DND-41 (cell line): ENCODE data around the gene DOCK8.

Source experiments
- ATAC-seq: fragments of 200-7000 bp; cut with Tn5 transposase; 3 replicates; pipeline ENCODE4 v1.9.1; 2021; ENCODE audit warnings: low read depth; ENCODE audit not compliant: insufficient read depth
- DNase-seq: peaks from one replicate; pipeline ENCODE4 v3.0.0-alpha.2; 2020
- H2AFZ ChIP-seq: 2 replicates; pipeline ENCODE4 v1.6.0; 2012; ENCODE audit warnings: low read depth, low read length
- H3K27ac ChIP-seq: 2 replicates; pipeline ENCODE4 v1.5.1; 2012; ENCODE audit warnings: low read length, inconsistent platforms
- H3K27me3 ChIP-seq: fragments of 200-600 bp; sonication (generic); 2 replicates; pipeline ENCODE4 v1.6.0; 2012; ENCODE audit warnings: low read length, mild to moderate bottlenecking, inconsistent platforms; ENCODE audit not compliant: insufficient read depth, poor library complexity
- H3K36me3 ChIP-seq: 2 replicates; pipeline ENCODE4 v1.5.1; 2012; ENCODE audit warnings: low read length, inconsistent platforms; ENCODE audit not compliant: insufficient read depth
- H3K4me1 ChIP-seq: 2 replicates; pipeline ENCODE4 v1.5.1; 2012; ENCODE audit warnings: mild to moderate bottlenecking, low read length; ENCODE audit not compliant: insufficient read depth
- H3K4me2 ChIP-seq: 2 replicates; pipeline ENCODE4 v1.6.0; 2012; ENCODE audit warnings: mild to moderate bottlenecking, moderate library complexity, low read length, inconsistent platforms; ENCODE audit not compliant: insufficient read depth
- H3K4me3 ChIP-seq, 2 experiments: fragments of 200-600 bp in 1 of 2; shearing (Covaris generic) in 1 of 2; 2 replicates each; pipeline ENCODE4 v1.5.1; 2012 to 2016; ENCODE audit warnings: inconsistent platforms in 2 of 2, low read length in 2 of 2, mild to moderate bottlenecking in 2 of 2, low read depth in 1 of 2, moderate library complexity in 1 of 2
- H3K79me2 ChIP-seq: 2 replicates; pipeline ENCODE4 v1.6.0; 2012; ENCODE audit warnings: low read length, inconsistent platforms; ENCODE audit not compliant: insufficient read depth
- H3K9ac ChIP-seq: 2 replicates; pipeline ENCODE4 v1.6.0; 2012; ENCODE audit warnings: low read depth, mild to moderate bottlenecking, inconsistent platforms, low read length, moderate library complexity
- H3K9me3 ChIP-seq: 2 replicates; pipeline ENCODE4 v1.5.1; 2012; ENCODE audit warnings: low read length, moderate library complexity, mild to moderate bottlenecking, inconsistent platforms; ENCODE audit not compliant: insufficient read depth, severe bottlenecking
- H4K20me1 ChIP-seq: 2 replicates; pipeline ENCODE4 v1.6.0; 2012; ENCODE audit warnings: low read length; ENCODE audit not compliant: insufficient read depth
- CTCF ChIP-seq: IDR thresholded peaks from 2 replicates; pipeline ENCODE4 v1.5.1; 2012; ENCODE audit warnings: borderline replicate concordance, low read length, moderate library complexity, mild to moderate bottlenecking; ENCODE audit not compliant: poor library complexity, severe bottlenecking; ENCODE audit errors: extremely low read depth
- EZH2 ChIP-seq: IDR thresholded peaks from 3 replicates; pipeline ENCODE4 v1.6.1; 2012; ENCODE audit warnings: borderline replicate concordance, low read depth, mild to moderate bottlenecking, moderate library complexity, low read length, inconsistent platforms; ENCODE audit not compliant: severe bottlenecking

DOCK8 gene

DNA sequence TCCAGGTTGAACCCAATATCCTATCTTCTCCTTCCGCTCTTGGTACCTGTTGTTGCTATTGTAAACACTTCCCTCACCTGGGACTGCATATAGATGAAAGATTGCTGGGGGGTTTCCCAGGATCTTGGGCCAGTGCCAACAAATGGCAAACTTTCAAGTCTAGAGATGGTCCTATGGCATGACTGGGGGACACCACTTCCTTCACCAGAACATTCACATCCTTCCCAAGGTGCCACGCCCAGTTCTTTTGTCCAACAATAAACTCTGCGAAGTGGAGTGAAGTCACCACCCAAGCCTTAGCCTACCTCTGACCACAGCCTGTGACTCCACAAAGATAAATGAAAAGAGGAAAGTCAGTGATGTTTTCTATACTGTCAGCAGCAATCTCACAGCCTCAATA is 34.4 kb downstream of the DOCK8 start:
- TF ChIP-seq CTCF = no peak
- no peak for TF ChIP-seq EZH2
- Histone ChIP-seq H3K79me2 (no peaks in the 10 kb centered on the region), H3K4me3 (no peak overlapping the region), H3K4me2 (no peak overlapping the region), H3K27me3 (no peaks in the 10 kb centered on the region), H3K9me3 (no peaks in the 10 kb centered on the region), H4K20me1 (no peaks in the 10 kb centered on the region), H3K27ac (no peak overlapping the region), H3K36me3 (no peaks in the 10 kb centered on the region), H3K9ac (no peak overlapping the region), H3K4me1 (no peaks in the 10 kb centered on the region), H2AFZ (no peak overlapping the region)
- DNase-seq (no peak), ATAC-seq (no peak)

- TF ChIP-seq EZH2 = no peak
- TF ChIP-seq CTCF = no peak
- no peak overlapping the region for H3K27ac ChIP-seq
- no peak overlapping the region for H3K4me2 ChIP-seq
- no peak overlapping the region for H3K9ac ChIP-seq
- H3K79me2 ChIP-seq = no peaks in the 10 kb centered on the region
- H3K27me3 ChIP-seq = no peaks in the 10 kb centered on the region
- no peaks in the 10 kb centered on the region for H3K9me3 ChIP-seq
- no peak overlapping the region for H2AFZ ChIP-seq
- no peaks in the 10 kb centered on the region for H3K36me3 ChIP-seq
- H3K4me3 ChIP-seq = no peak overlapping the region
- DNase-seq = no peak
- H3K4me1 ChIP-seq = no peaks in the 10 kb centered on the region
- H4K20me1 ChIP-seq = no peaks in the 10 kb centered on the region
- ATAC-seq = no peak
Observed at GRCh38 chr9:250039-250438, 35.4 kb downstream of the DOCK8 start.

DNA sequence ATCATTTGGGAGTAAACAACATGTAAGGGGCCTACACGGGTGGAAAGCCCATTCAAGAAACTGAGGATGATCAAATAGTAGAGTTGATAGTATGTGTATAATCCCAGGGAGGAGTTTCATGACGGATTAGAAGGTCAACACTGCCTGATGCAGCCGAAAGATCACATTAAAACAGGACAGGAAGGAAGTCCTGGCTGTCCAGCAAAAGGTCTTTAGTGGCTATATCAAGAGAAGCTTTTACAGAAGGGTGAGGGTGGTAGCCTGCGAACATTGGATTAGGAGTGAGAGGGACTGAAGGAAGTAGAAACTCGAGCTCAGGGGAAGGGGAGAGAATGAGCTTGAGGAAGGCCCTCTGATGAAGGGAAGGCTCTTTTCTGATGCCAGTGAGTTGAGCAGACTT is 36.0 kb downstream of the DOCK8 start:
- Histone ChIP-seq H3K4me3 (no peak overlapping the region), H3K9me3 (no peaks in the 10 kb centered on the region), H3K36me3 (no peaks in the 10 kb centered on the region), H3K4me2 (no peak overlapping the region), H3K79me2 (no peaks in the 10 kb centered on the region), H3K4me1 (no peaks in the 10 kb centered on the region), H3K9ac (no peak overlapping the region), H2AFZ (no peak overlapping the region), H3K27me3 (no peaks in the 10 kb centered on the region), H4K20me1 (no peaks in the 10 kb centered on the region), H3K27ac (no peak overlapping the region)
- ATAC-seq = no peak
- DNase-seq = no peak
- no peak for TF ChIP-seq CTCF
- TF ChIP-seq EZH2 = no peak

DNA sequence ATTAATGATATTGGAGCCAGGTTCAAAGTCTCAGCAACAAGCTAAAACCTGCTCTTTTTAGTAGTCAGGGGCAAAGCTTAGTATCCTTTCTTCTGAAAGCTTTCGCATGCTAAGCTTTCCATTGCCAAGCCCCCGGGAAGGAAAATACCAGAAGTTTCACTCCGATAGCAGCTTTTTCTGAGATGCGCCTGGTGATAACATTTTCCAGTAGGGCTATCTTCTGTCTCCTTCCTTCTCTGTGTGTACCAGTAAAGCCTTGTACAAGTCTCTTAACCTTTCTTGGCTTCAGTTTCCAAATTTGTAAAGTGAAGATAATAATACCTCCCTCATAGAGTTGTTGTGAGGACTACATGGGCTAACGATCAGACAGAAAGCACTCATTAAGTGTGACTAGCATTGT is 36.7 kb downstream of the DOCK8 start:
- Histone ChIP-seq H4K20me1 (no peaks in the 10 kb centered on the region), H2AFZ (no peak overlapping the region), H3K27ac (no peak overlapping the region), H3K4me3 (no peak overlapping the region), H3K9me3 (no peaks in the 10 kb centered on the region), H3K79me2 (no peaks in the 10 kb centered on the region), H3K27me3 (no peaks in the 10 kb centered on the region), H3K4me1 (no peaks in the 10 kb centered on the region), H3K9ac (no peak overlapping the region), H3K36me3 (no peaks in the 10 kb centered on the region), H3K4me2 (no peak overlapping the region)
- no peak for TF ChIP-seq CTCF
- ATAC-seq = no peak
- no peak for DNase-seq
